Measurements from ENCODE around the gene NUDT2. TPM values are rescaled to one million over a fixed set of nuclear protein-coding genes. Genes with fewer than 3 reads are reported as not detected.
"Not testable (repeated sequence)": the region's sequence is repeated elsewhere in the genome, so short reads cannot be mapped to it uniquely, and the experiment has no call there.

Gene NUDT2
- total RNA-seq, 2 experiments from 2014 or later = 39.2 to 42.9 TPM

GRCh38 chr9:34363619-34364351, 34.4 kb downstream of the NUDT2 start:
- peak; percentile 44 for DNase-seq
- Mint-ChIP-seq H3K4me3 (no peak overlapping the region), H3K36me3 (ENCODE audit: low read depth) (peaks cover 2% of the 10 kb centered on the region)

DNA sequence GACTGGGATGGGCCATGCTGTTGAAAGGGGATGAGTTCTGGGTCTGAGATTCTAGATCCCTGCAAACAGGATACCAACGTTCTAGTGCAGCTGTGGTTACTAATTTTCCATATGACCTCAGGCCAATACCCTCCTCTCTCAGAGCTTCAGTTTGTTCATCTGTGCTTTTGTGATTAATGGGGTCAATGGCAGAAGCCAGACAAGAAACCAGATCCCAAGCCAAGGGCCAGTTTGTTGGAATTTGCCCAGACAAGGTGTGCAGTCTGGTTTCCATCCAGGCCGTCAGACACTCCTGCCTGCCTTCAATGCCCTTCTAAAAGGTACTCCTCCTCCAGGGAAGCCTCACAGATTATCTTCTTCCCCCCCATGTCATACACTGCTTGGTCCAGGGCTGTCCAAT, 35.9 kb downstream of the NUDT2 start:
- no peak for DNase-seq
- Mint-ChIP-seq H3K4me3 (no peak overlapping the region), H3K4me1 (ENCODE audit: low read depth) (peaks cover 15% of the 10 kb centered on the region), H3K9me3 (peaks cover 6% of the 10 kb centered on the region), H3K36me3 (ENCODE audit: low read depth) (peaks cover 2% of the 10 kb centered on the region), H3K27ac (no peak overlapping the region), H3K27me3 (ENCODE audit: low read depth) (no peaks in the 10 kb centered on the region)
- CTCF ChIA-PET = interaction anchor here (1.1 kb wide), 1 partner anchor 38 kb away, joined by 3 read pairs; no protein-coding TSS in a partner anchor
- intact Hi-C loops (cut with micrococcal nuclease) = no loop called here

More at GRCh38 chr9:34363619-34364351, 34.4 kb downstream of the NUDT2 start:
- Mint-ChIP-seq H3K27ac (peak overlapping the region; percentile 0), H3K27me3 (ENCODE audit: low read depth) (no peaks in the 10 kb centered on the region), H3K9me3 (peaks cover 6% of the 10 kb centered on the region), H3K4me1 (ENCODE audit: low read depth) (peaks cover 15% of the 10 kb centered on the region)
- intact Hi-C loops (cut with micrococcal nuclease) = no loop called here
- CTCF ChIA-PET = interaction anchor here (0.6 to 1.2 kb wide), 3 partner anchors 11 to 516 kb away, joined by 4 to 6 read pairs (median 6); no protein-coding TSS in a partner anchor

DNA sequence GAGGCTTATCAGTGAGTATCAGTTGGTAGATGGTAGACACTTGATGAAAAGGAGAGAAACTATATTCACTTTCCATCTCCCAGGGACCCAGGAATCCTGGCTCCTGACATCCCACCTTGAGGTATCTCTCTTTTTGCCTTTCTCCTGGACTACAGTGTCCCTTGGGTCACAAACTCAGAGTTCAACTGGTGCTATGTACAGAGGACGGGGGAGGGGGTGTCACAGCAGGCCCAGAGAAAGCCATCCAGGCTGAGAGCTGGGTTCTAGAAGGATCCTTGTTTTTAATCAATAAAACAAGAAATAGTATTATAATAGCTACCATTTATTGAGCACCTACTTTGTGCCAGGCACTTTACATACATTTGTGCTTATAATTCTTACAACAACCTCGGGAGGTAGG, 37.0 kb downstream of the NUDT2 start:
- H3K4me1 Mint-ChIP-seq (ENCODE audit: low read depth) = peaks cover 15% of the 10 kb centered on the region
- peaks cover 2% of the 10 kb centered on the region for H3K36me3 Mint-ChIP-seq (ENCODE audit: low read depth)
- H3K27me3 Mint-ChIP-seq (ENCODE audit: low read depth) = no peaks in the 10 kb centered on the region
- no peak overlapping the region for H3K27ac Mint-ChIP-seq
- CTCF ChIA-PET = interaction anchor here (0.5 to 0.6 kb wide), 3 partner anchors 379 to 598 kb away, joined by 3 to 6 read pairs (median 5); no protein-coding TSS in a partner anchor
- DNase-seq = no peak
- intact Hi-C loops (cut with micrococcal nuclease) = no loop called here
- no peak overlapping the region for H3K4me3 Mint-ChIP-seq
- H3K9me3 Mint-ChIP-seq = peaks cover 6% of the 10 kb centered on the region

- intact Hi-C loops (cut with micrococcal nuclease); DNase-seq; CTCF ChIA-PET; H3K4me3 Mint-ChIP-seq; H3K36me3 Mint-ChIP-seq (ENCODE audit: low read depth); H3K9me3 Mint-ChIP-seq; H3K27ac Mint-ChIP-seq; H3K27me3 Mint-ChIP-seq (ENCODE audit: low read depth): not testable (repeated sequence)
- H3K4me1 Mint-ChIP-seq (ENCODE audit: low read depth) = peaks cover 15% of the 10 kb centered on the region
Observed at GRCh38 chr9:34367751-34368410, 38.5 kb downstream of the NUDT2 start.

DNA sequence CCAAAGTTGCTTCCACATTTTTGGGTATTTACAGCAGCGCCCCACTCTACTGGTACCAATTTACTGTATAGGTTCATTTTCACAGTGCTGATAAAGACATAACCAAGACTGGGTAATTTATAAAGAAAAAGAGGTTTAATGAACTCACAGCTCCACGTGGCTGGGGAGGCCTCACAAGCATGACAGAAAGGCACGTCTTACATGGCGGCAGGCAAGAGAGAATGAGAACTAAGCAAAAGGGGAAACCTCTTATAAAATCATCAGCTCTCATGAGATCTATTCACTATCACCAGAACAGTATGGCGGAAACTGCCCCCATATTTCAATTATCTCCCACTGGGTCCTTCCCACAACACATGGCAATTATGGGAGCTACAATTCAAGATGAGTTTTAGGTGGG, 39.4 kb downstream of the NUDT2 start:
- CTCF ChIA-PET; H3K27me3 Mint-ChIP-seq (ENCODE audit: low read depth); H3K9me3 Mint-ChIP-seq; H3K4me1 Mint-ChIP-seq (ENCODE audit: low read depth); H3K27ac Mint-ChIP-seq; DNase-seq; intact Hi-C loops (cut with micrococcal nuclease); H3K4me3 Mint-ChIP-seq; H3K36me3 Mint-ChIP-seq (ENCODE audit: low read depth): not testable (repeated sequence)

DNA sequence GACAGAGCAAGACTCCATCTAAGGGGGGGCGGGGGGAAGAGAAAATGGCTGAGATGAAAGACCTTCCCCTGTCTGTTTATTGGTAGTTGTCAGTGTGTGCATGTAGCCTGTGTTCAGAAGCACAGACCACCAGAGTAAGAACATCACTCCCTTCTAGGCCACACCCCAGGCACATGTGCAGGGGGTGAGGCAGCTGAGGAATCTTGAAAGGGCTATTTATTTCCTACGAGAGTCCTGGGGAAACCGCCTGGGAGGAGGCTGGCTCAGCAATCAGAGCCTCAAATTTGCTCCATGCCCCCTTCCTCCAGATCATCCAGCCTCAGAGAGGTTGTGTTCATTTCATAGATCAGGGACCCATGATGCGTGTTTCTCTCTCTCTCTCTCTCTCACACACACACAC, 40.3 kb downstream of the NUDT2 start:
- intact Hi-C loops (cut with micrococcal nuclease) = no loop called here
- Mint-ChIP-seq H3K27me3 (ENCODE audit: low read depth) (no peaks in the 10 kb centered on the region), H3K27ac (no peak overlapping the region), H3K4me3 (no peak overlapping the region), H3K9me3 (peaks cover 6% of the 10 kb centered on the region), H3K36me3 (ENCODE audit: low read depth) (peaks cover 2% of the 10 kb centered on the region), H3K4me1 (ENCODE audit: low read depth) (peaks cover 1% of the 10 kb centered on the region)
- DNase-seq = no peak
- CTCF ChIA-PET = interaction anchor here (0.6 kb wide), 1 partner anchor 576 kb away, joined by 3 read pairs; no protein-coding TSS in a partner anchor

DNA sequence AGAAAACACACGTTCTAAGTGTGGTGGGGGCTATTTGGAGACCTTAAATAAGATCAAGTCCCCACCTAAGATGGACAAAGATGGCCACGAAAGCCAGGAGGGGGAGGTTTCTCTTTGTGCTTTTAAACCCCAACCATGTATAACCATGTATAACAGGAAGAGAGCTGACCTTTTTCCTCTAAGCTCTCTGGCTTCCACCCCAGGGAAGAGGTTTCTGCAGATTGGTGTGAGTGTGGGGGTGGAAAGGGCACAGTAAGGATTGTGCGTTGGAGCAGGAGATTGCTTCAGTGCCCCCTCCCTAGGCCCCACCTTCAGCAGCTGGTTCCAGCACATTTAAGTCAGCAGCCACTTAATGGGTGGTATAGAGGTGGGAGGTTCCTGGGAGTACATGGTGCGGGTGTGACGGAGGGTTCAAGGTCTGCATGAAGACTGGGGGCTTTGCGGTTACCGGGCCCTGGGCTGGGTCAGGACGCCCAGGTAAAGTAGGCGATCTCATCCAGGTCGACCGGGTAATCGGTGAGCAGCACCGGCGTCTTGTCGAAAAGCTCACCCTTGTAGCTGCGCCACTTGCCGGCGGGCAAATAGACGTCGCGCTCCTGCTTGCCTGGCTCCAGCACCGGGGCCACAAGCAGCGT, 41.1 kb downstream of the NUDT2 start:
- intact Hi-C loops (cut with micrococcal nuclease) = no loop called here
- no peak for DNase-seq
- Mint-ChIP-seq H3K9me3 (peaks cover 6% of the 10 kb centered on the region), H3K27ac (no peak overlapping the region), H3K4me1 (ENCODE audit: low read depth) (no peaks in the 10 kb centered on the region), H3K27me3 (ENCODE audit: low read depth) (no peaks in the 10 kb centered on the region), H3K36me3 (ENCODE audit: low read depth) (peaks cover 2% of the 10 kb centered on the region), H3K4me3 (no peak overlapping the region)
- CTCF ChIA-PET = interaction anchor here (0.6 kb wide), 1 partner anchor 576 kb away, joined by 3 read pairs; no protein-coding TSS in a partner anchor

- H3K36me3 Mint-ChIP-seq (ENCODE audit: low read depth) = peaks cover 2% of the 10 kb centered on the region
- intact Hi-C loops (cut with micrococcal nuclease) = no loop called here
- no peak overlapping the region for H3K27ac Mint-ChIP-seq
- H3K4me1 Mint-ChIP-seq (ENCODE audit: low read depth) = peaks cover 4% of the 10 kb centered on the region
- DNase-seq = no peak
- H3K4me3 Mint-ChIP-seq = no peak overlapping the region
- no peaks in the 10 kb centered on the region for H3K27me3 Mint-ChIP-seq (ENCODE audit: low read depth)
- CTCF ChIA-PET = no interaction called here
- H3K9me3 Mint-ChIP-seq = peaks cover 6% of the 10 kb centered on the region
Observed at GRCh38 chr9:34370970-34371880, 41.9 kb downstream of the NUDT2 start.

- Mint-ChIP-seq H3K4me1 (ENCODE audit: low read depth) (peaks cover 5% of the 10 kb centered on the region), H3K27ac (no peak overlapping the region), H3K27me3 (ENCODE audit: low read depth) (no peaks in the 10 kb centered on the region), H3K9me3 (peaks cover 2% of the 10 kb centered on the region), H3K36me3 (ENCODE audit: low read depth) (peaks cover 2% of the 10 kb centered on the region), H3K4me3 (no peak overlapping the region)
- no peak for DNase-seq
- CTCF ChIA-PET = interaction anchor here (1.7 kb wide), 1 partner anchor 39 kb away, joined by 4 read pairs; no protein-coding TSS in a partner anchor
- intact Hi-C loops (cut with micrococcal nuclease) = no loop called here
Observed at GRCh38 chr9:34371886-34372466, 42.6 kb downstream of the NUDT2 start.

GRCh38 chr9:34372467-34373011, 43.2 kb downstream of the NUDT2 start:
- Mint-ChIP-seq H3K4me1 (ENCODE audit: low read depth) (peaks cover 6% of the 10 kb centered on the region), H3K36me3 (ENCODE audit: low read depth) (no peaks in the 10 kb centered on the region), H3K27ac (no peak overlapping the region), H3K4me3 (no peak overlapping the region), H3K9me3 (no peaks in the 10 kb centered on the region), H3K27me3 (ENCODE audit: low read depth) (no peaks in the 10 kb centered on the region)
- intact Hi-C loops (cut with micrococcal nuclease) = no loop called here
- CTCF ChIA-PET = interaction anchor here (1.7 kb wide), 1 partner anchor 40 kb away, joined by 4 read pairs; no protein-coding TSS in a partner anchor
- DNase-seq = no peak

- no peaks in the 10 kb centered on the region for H3K9me3 Mint-ChIP-seq
- H3K4me3 Mint-ChIP-seq = no peak overlapping the region
- intact Hi-C loops (cut with micrococcal nuclease) = no loop called here
- DNase-seq = no peak
- CTCF ChIA-PET = interaction anchor here (1.4 to 1.8 kb wide), 3 partner anchors 30 to 120 kb away, joined by 3 to 5 read pairs (median 4); no protein-coding TSS in a partner anchor
- no peak overlapping the region for H3K27ac Mint-ChIP-seq
- no peaks in the 10 kb centered on the region for H3K27me3 Mint-ChIP-seq (ENCODE audit: low read depth)
- H3K36me3 Mint-ChIP-seq (ENCODE audit: low read depth) = no peaks in the 10 kb centered on the region
- peaks cover 9% of the 10 kb centered on the region for H3K4me1 Mint-ChIP-seq (ENCODE audit: low read depth)
Observed at GRCh38 chr9:34373749-34374148, 44.4 kb downstream of the NUDT2 start.

Data from activated naive CD4-positive, alpha-beta T cell treated with anti-CD3 and anti-CD28 coated beads for 36 hours (primary cell).